Mesendoderm (in vitro differentiated cells): Measurements from ENCODE around the gene ZRANB1.
"Not testable (repeated sequence)": the region's sequence is repeated elsewhere in the genome, so short reads cannot be mapped to it uniquely, and the experiment has no call there.

Experiments
- DNase-seq: peaks from one replicate; pipeline ENCODE4 v3.0.0; 2013
- H2AK5ac ChIP-seq: 2 replicates; pipeline ENCODE4 v1.6.1; 2013; ENCODE audit warnings: low read length, inconsistent platforms
- H2BK120ac ChIP-seq: 2 replicates; pipeline ENCODE4 v1.6.1; 2013; ENCODE audit warnings: low read depth, mild to moderate bottlenecking, low read length, moderate library complexity, mixed read lengths
- H2BK15ac ChIP-seq: replicated peaks from 2 replicates; pipeline ENCODE4 v1.6.1; 2013; ENCODE audit warnings: low read depth, mild to moderate bottlenecking, moderate library complexity
- H2BK5ac ChIP-seq: 2 replicates; pipeline ENCODE4 v1.6.1; 2013; ENCODE audit warnings: low read length, inconsistent platforms
- H3K18ac ChIP-seq: 2 replicates; pipeline ENCODE4 v1.6.1; 2013; ENCODE audit warnings: mild to moderate bottlenecking, low read length, mixed read lengths
- H3K23ac ChIP-seq: one replicate; pipeline ENCODE4 v1.6.1; 2013; ENCODE audit warnings: low read length
- H3K27ac ChIP-seq: 2 replicates; pipeline ENCODE4 v1.5.1; 2013; ENCODE audit warnings: low read depth, mild to moderate bottlenecking, inconsistent platforms, low read length, moderate library complexity
- H3K27me3 ChIP-seq: 2 replicates; pipeline ENCODE4 v1.6.1; 2013; ENCODE audit warnings: low read length, control low read depth, mild to moderate bottlenecking, inconsistent platforms; ENCODE audit not compliant: insufficient read depth, poor library complexity
- H3K36me3 ChIP-seq: 2 replicates; pipeline ENCODE4 v1.6.1; 2013; ENCODE audit warnings: low read length, inconsistent platforms; ENCODE audit not compliant: control insufficient read depth, insufficient read depth
- H3K4ac ChIP-seq: one replicate; pipeline ENCODE4 v1.6.1; 2013; ENCODE audit warnings: low read depth, mild to moderate bottlenecking, low read length, moderate library complexity
- H3K4me1 ChIP-seq: 2 replicates; pipeline ENCODE4 v1.6.1; 2013; ENCODE audit warnings: low read depth, low read length, inconsistent platforms; ENCODE audit not compliant: control insufficient read depth
- H3K4me2 ChIP-seq: 2 replicates; pipeline ENCODE4 v1.6.1; 2013; ENCODE audit warnings: low read length
- H3K4me3 ChIP-seq: 2 replicates; pipeline ENCODE4 v1.5.1; 2013; ENCODE audit warnings: mild to moderate bottlenecking, low read length
- H3K56ac ChIP-seq: one replicate; pipeline ENCODE4 v1.6.1; 2013; ENCODE audit warnings: low read length
- H3K79me1 ChIP-seq: 2 replicates; pipeline ENCODE4 v1.6.1; 2013; ENCODE audit warnings: low read length, inconsistent platforms
- H3K79me2 ChIP-seq: 2 replicates; pipeline ENCODE4 v1.6.1; 2013; ENCODE audit warnings: mild to moderate bottlenecking, low read length; ENCODE audit not compliant: control insufficient read depth, insufficient read depth
- H3K9ac ChIP-seq: 2 replicates; pipeline ENCODE4 v1.6.1; 2013; ENCODE audit warnings: low read length, inconsistent platforms
- H4K5ac ChIP-seq: one replicate; pipeline ENCODE4 v1.6.1; 2013; ENCODE audit warnings: low read length
- H4K8ac ChIP-seq: one replicate; pipeline ENCODE4 v1.6.1; 2013; ENCODE audit warnings: low read depth, mild to moderate bottlenecking, control low read depth, low read length, moderate library complexity
- WGBS: extraction: QIAGEN DNeasy Blood & Tissue Kit; methylation state at CpG from one replicate; pipeline ENCODE4 v1.1.7; 2013; ENCODE audit warnings: low lambda C conversion rate, missing lambda C conversion rate; ENCODE audit not compliant: insufficient coverage; ENCODE audit errors: extremely low coverage; 5-methylcytosine and 5-hydroxymethylcytosine counted together

ZRANB1 gene

GRCh38 chr10:124987788-124988187 lies 45.9 kb downstream of the ZRANB1 start:
- H3K36me3 ChIP-seq: peaks cover 11% of the 10 kb centered on the region
- no peak overlapping the region for H3K4me2 ChIP-seq
- no CpG with 5 or more reads among the region's 1 CpG for WGBS
- no peaks in the 10 kb centered on the region for H3K79me1 ChIP-seq
- H3K79me2 ChIP-seq: no peaks in the 10 kb centered on the region
- no peak overlapping the region for H3K27ac ChIP-seq
- H3K18ac ChIP-seq: no peak overlapping the region
- no peak for DNase-seq
- no peak overlapping the region for H3K4me3 ChIP-seq
- H3K27me3 ChIP-seq: no peaks in the 10 kb centered on the region
- no peak overlapping the region for H2BK15ac ChIP-seq
- H3K56ac ChIP-seq: no peak overlapping the region
- H3K9ac ChIP-seq: no peak overlapping the region
- H3K4me1 ChIP-seq: no peaks in the 10 kb centered on the region
- H4K5ac ChIP-seq: no peak overlapping the region
- no peak overlapping the region for H2BK5ac ChIP-seq
- H2BK120ac ChIP-seq: no peak overlapping the region
- H4K8ac ChIP-seq: no peak overlapping the region
- H3K23ac ChIP-seq: no peak overlapping the region
- no peak overlapping the region for H2AK5ac ChIP-seq
- no peak overlapping the region for H3K4ac ChIP-seq

GRCh38 chr10:124988753-124989152 lies 46.8 kb downstream of the ZRANB1 start:
- H3K36me3 ChIP-seq: peaks cover 13% of the 10 kb centered on the region

GRCh38 chr10:124989526-124989925 lies 47.6 kb downstream of the ZRANB1 start:
- no peak overlapping the region for H3K9ac ChIP-seq
- H3K4ac ChIP-seq: no peak overlapping the region
- H3K4me1 ChIP-seq: no peaks in the 10 kb centered on the region
- no peaks in the 10 kb centered on the region for H3K27me3 ChIP-seq
- H3K4me2 ChIP-seq: no peak overlapping the region
- H2BK15ac ChIP-seq: no peak overlapping the region
- H4K8ac ChIP-seq: no peak overlapping the region
- H2AK5ac ChIP-seq: no peak overlapping the region
- no peaks in the 10 kb centered on the region for H3K79me1 ChIP-seq
- H4K5ac ChIP-seq: no peak overlapping the region
- no peak overlapping the region for H3K4me3 ChIP-seq
- no peak overlapping the region for H3K23ac ChIP-seq
- no peak overlapping the region for H2BK120ac ChIP-seq
- H3K36me3 ChIP-seq: peaks cover 13% of the 10 kb centered on the region
- no peak overlapping the region for H3K18ac ChIP-seq
- no peak overlapping the region for H2BK5ac ChIP-seq
- H3K79me2 ChIP-seq: no peaks in the 10 kb centered on the region
- DNase-seq: no peak
- no peak overlapping the region for H3K56ac ChIP-seq
- H3K27ac ChIP-seq: no peak overlapping the region
- WGBS: no CpG with 5 or more reads among the region's 10 CpGs

More at GRCh38 chr10:124988753-124989152, 46.8 kb downstream of the ZRANB1 start:
- not testable (repeated sequence) for H3K4ac ChIP-seq, H3K4me3 ChIP-seq, H3K79me1 ChIP-seq, DNase-seq, H3K23ac ChIP-seq, H3K27ac ChIP-seq, H2AK5ac ChIP-seq, H3K4me1 ChIP-seq, H4K8ac ChIP-seq, H3K18ac ChIP-seq, H3K9ac ChIP-seq, H2BK5ac ChIP-seq, H3K27me3 ChIP-seq, H3K4me2 ChIP-seq, H2BK120ac ChIP-seq, H4K5ac ChIP-seq, H2BK15ac ChIP-seq, H3K79me2 ChIP-seq, H3K56ac ChIP-seq
- no CpG with 5 or more reads among the region's 4 CpGs for WGBS

GRCh38 chr10:124990671-124991625 lies 49.0 kb downstream of the ZRANB1 start:
- Histone ChIP-seq H2BK5ac (no peak overlapping the region), H3K36me3 (peaks cover 11% of the 10 kb centered on the region), H2AK5ac (no peak overlapping the region), H3K56ac (no peak overlapping the region), H3K9ac (no peak overlapping the region), H3K23ac (no peak overlapping the region), H4K5ac (no peak overlapping the region), H2BK120ac (no peak overlapping the region), H3K79me1 (no peaks in the 10 kb centered on the region), H3K4me1 (no peaks in the 10 kb centered on the region), H4K8ac (no peak overlapping the region), H3K4ac (no peak overlapping the region), H3K4me3 (no peak overlapping the region), H3K27me3 (no peaks in the 10 kb centered on the region), H3K4me2 (no peak overlapping the region), H3K79me2 (no peaks in the 10 kb centered on the region), H2BK15ac (no peak overlapping the region), H3K27ac (no peak overlapping the region), H3K18ac (no peak overlapping the region)
- no CpG with 5 or more reads among the region's 14 CpGs for WGBS
- no peak for DNase-seq

- no peaks in the 10 kb centered on the region for H3K27me3 ChIP-seq
- no peak overlapping the region for H2BK120ac ChIP-seq
- no peak overlapping the region for H3K56ac ChIP-seq
- no peak for DNase-seq
- H2AK5ac ChIP-seq: no peak overlapping the region
- H3K23ac ChIP-seq: no peak overlapping the region
- H3K4me3 ChIP-seq: no peak overlapping the region
- no peak overlapping the region for H3K9ac ChIP-seq
- no peaks in the 10 kb centered on the region for H3K79me2 ChIP-seq
- no peaks in the 10 kb centered on the region for H3K79me1 ChIP-seq
- WGBS: no CpG with 5 or more reads among the region's 4 CpGs
- H3K4me2 ChIP-seq: no peak overlapping the region
- H4K8ac ChIP-seq: no peak overlapping the region
- H3K18ac ChIP-seq: no peak overlapping the region
- no peaks in the 10 kb centered on the region for H3K4me1 ChIP-seq
- H4K5ac ChIP-seq: no peak overlapping the region
- no peak overlapping the region for H3K4ac ChIP-seq
- no peak overlapping the region for H2BK5ac ChIP-seq
- no peak overlapping the region for H2BK15ac ChIP-seq
- H3K36me3 ChIP-seq: peaks cover 11% of the 10 kb centered on the region
- H3K27ac ChIP-seq: no peak overlapping the region
Measured at GRCh38 chr10:124991835-124992234, 49.9 kb downstream of the ZRANB1 start.
